ENCODE measurements around the gene RNFT1.
A peak's percentile ranks its signal among the peaks of the same experiment; 100 is the strongest.

RNFT1 gene

GRCh38 chr17:59916446-59916845 is 48.1 kb downstream of the RNFT1 start:
- no peak overlapping the region for H3K4me3 ChIP-seq (ENCODE audit: low read depth, low read length)
- TF ChIP-seq CTCF (IDR thresholded peaks at IDR 0.05; ENCODE audit: insufficient read depth, low read depth, low read length, missing control alignments): no peak
- DNase-seq (ENCODE audit: low read depth): no peak

- DNase-seq (ENCODE audit: low read depth): peak; percentile 53
- H3K4me3 ChIP-seq (ENCODE audit: low read depth, low read length): no peak overlapping the region
- peak; percentile 52 for TF ChIP-seq CTCF (IDR thresholded peaks at IDR 0.05; ENCODE audit: insufficient read depth, low read depth, low read length, missing control alignments)
Observed at GRCh38 chr17:59914274-59914854, 50.2 kb downstream of the RNFT1 start.

GRCh38 chr17:59907467-59907866 is 57.1 kb downstream of the RNFT1 start:
- no peak overlapping the region for H3K4me3 ChIP-seq (ENCODE audit: low read depth, low read length)
- no peak for TF ChIP-seq CTCF (IDR thresholded peaks at IDR 0.05; ENCODE audit: insufficient read depth, low read depth, low read length, missing control alignments)
- no peak for DNase-seq (ENCODE audit: low read depth)

GRCh38 chr17:59903455-59903854 is 61.1 kb downstream of the RNFT1 start:
- no peak overlapping the region for H3K4me3 ChIP-seq (ENCODE audit: low read depth, low read length)
- no peak for TF ChIP-seq CTCF (IDR thresholded peaks at IDR 0.05; ENCODE audit: insufficient read depth, low read depth, low read length, missing control alignments)
- no peak for DNase-seq (ENCODE audit: low read depth)
